Mucosa of descending colon (tissue), 3 donors: ENCODE data around the gene CHAMP1. TPM values are rescaled to one million over a fixed set of nuclear protein-coding genes. Genes with fewer than 3 reads are reported as not detected.

Source experiments
- ATAC-seq: fragments of 200-7000 bp; cut with Tn5 transposase; one replicate; pipeline ENCODE4 v1.9.1; 2020; ENCODE audit warnings: mild to moderate bottlenecking, moderate library complexity
- DNase-seq, 3 donors: peaks; one replicate each; pipeline ENCODE4 v3.0.0-alpha.2; 2020
- H3K36me3 ChIP-seq: fragments of 200-600 bp; one replicate; pipeline ENCODE4 v1.8.0; 2021; ENCODE audit warnings: low read depth, mild to moderate bottlenecking
- H3K4me1 ChIP-seq: fragments of 200-600 bp; one replicate; pipeline ENCODE4 v1.8.0; 2021; ENCODE audit warnings: low read depth, mild to moderate bottlenecking
- H3K4me3 ChIP-seq: fragments of 200-600 bp; one replicate; pipeline ENCODE4 v1.8.0; 2021; ENCODE audit warnings: mild to moderate bottlenecking
- H3K9me3 ChIP-seq: fragments of 200-600 bp; one replicate; pipeline ENCODE4 v1.8.0; 2021; ENCODE audit warnings: mild to moderate bottlenecking
- CTCF ChIP-seq: fragments of 200-600 bp; IDR thresholded peaks from one replicate; pipeline ENCODE4 v1.8.0; 2022; ENCODE audit warnings: antibody characterized with exemption, mild to moderate bottlenecking
- intact Hi-C, 2 donors: fragments of 100-400 bp; cut with DNase I in 1 of 2; cut with micrococcal nuclease in 1 of 2; formaldehyde crosslinking; loops; one replicate each; pipeline versions ENCODE4 v1.11.0 to v1.11.1; 2022; cut with DNase I, micrococcal nuclease
- total RNA-seq, 3 donors: library from RNA; stranded (reverse); fragmentation: NEBNext Ultra II Directional in 2 of 3; extraction: Animal tissue kit (Norgen Biotek cat#: 25700) in 2 of 3; gene quantifications; one replicate each; pipeline versions ENCODE4 v1.2.1 to v1.2.4, GENCODE V29; 2021 to 2023
- donor health status: DM: no; HTN: no; CAD: no; lungs with moderate emphysema.
- donor health status: DM: no; HTN: no; CAD: no.
- donor health status: DM: no; HTN: yes; CAD: no.

CHAMP1 gene
- total RNA-seq, 3 donors from 2014 or later, result 16.1 to 17.8 (median 16.7) TPM

DNA sequence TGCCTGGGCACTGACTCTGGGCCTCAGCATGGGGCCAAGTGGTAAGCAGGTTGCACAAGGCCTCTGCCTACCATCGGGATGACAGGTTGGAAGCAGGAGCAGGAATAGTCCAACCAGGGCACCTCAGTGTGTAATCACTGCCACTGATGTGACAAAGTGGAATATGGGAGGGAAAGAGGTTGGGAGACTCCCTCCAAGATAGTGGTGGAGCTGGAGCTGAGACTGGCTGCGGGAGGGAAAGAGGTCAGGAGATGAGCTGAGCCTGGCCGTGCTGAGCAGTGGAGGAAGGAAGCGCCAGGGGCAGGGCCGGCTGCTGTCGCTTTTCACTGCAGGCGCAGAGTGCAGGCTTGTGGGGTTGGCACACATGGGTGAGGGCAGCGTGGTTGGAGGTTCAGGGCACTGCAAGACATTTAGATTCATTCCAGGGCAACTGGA, 26.1 kb upstream of the CHAMP1 start:
- Histone ChIP-seq H3K36me3 (no peaks in the 10 kb centered on the region), H3K4me3 (no peak overlapping the region), H3K9me3 (no peaks in the 10 kb centered on the region), H3K4me1 (peaks cover 8% of the 10 kb centered on the region)
- no peak for DNase-seq
- TF ChIP-seq CTCF, result no peak
- no peak for ATAC-seq
- intact Hi-C loops, result no loop called here

DNA sequence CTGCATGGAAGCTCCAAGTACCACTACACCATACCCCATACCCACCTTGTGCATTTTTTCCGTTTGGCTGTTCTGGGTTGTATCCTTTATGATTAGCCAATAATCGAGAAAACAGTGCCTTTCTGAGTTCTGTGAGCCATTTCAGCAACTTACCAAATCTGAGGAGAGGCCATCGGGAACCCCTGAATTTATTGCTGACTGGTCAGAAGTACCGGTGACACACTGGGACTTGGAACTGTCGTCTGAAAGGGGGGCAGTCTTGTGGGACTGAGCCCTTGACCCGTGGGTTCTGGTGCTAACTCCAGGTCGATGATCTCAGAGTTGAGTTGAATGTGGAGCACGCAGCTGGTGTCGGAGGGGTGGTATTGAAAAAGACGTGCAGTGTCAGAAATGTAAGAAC, 17.9 kb upstream of the CHAMP1 start:
- no peak for ATAC-seq
- no peak for TF ChIP-seq CTCF
- Histone ChIP-seq H3K4me3 (no peak overlapping the region), H3K36me3 (no peaks in the 10 kb centered on the region), H3K4me1 (no peaks in the 10 kb centered on the region), H3K9me3 (no peaks in the 10 kb centered on the region)
- intact Hi-C loops, result no loop called here
- DNase-seq, result no peak

DNA sequence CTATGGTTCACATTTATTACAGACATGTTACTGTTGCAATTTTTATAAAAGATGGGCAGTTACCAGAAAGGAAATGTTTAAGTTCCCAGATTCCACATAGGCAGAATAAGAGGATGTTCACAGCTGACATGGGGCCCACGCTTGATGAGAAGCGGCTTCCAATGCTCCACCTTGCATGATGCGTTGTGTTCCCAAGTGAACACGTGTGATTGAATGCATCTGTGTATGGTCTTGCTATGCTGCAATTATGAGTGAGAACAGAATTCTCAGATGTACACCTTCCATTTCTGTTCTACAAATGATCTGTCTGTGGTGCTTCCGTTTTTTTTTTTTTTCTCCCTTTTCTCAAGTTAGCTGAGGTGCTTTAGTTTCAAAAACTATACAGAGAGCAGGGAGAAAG, 17.4 kb upstream of the CHAMP1 start:
- Histone ChIP-seq H3K9me3 (no peaks in the 10 kb centered on the region), H3K4me3 (no peak overlapping the region), H3K4me1 (no peaks in the 10 kb centered on the region), H3K36me3 (no peaks in the 10 kb centered on the region)
- DNase-seq (no peak), ATAC-seq (no peak)
- intact Hi-C loops, result no loop called here
- no peak for TF ChIP-seq CTCF

GRCh38 chr13:114298866-114299265, 15.4 kb upstream of the CHAMP1 start:
- TF ChIP-seq CTCF, result no peak
- ATAC-seq (no peak), DNase-seq (no peak)
- Histone ChIP-seq H3K4me1 (no peaks in the 10 kb centered on the region), H3K36me3 (no peaks in the 10 kb centered on the region), H3K4me3 (no peak overlapping the region), H3K9me3 (no peaks in the 10 kb centered on the region)
- intact Hi-C loops, result no loop called here

GRCh38 chr13:114299604-114300305, 14.5 kb upstream of the CHAMP1 start:
- Histone ChIP-seq H3K4me3 (no peak overlapping the region), H3K36me3 (no peaks in the 10 kb centered on the region), H3K4me1 (no peaks in the 10 kb centered on the region), H3K9me3 (no peaks in the 10 kb centered on the region)
- intact Hi-C loops, result no loop called here
- no peak for DNase-seq
- no peak for TF ChIP-seq CTCF
- no peak for ATAC-seq
